Measurements from ENCODE around the gene SENP8. TPM values are rescaled to one million over a fixed set of nuclear protein-coding genes. Genes with fewer than 3 reads are reported as not detected.

The SENP8 gene
- total and polyA plus RNA-seq, 2 of the 13 experiments (the other 11 are each of a cell fraction or from before 2014, with no cell fraction given) = 2.7 to 3.0 TPM

DNA sequence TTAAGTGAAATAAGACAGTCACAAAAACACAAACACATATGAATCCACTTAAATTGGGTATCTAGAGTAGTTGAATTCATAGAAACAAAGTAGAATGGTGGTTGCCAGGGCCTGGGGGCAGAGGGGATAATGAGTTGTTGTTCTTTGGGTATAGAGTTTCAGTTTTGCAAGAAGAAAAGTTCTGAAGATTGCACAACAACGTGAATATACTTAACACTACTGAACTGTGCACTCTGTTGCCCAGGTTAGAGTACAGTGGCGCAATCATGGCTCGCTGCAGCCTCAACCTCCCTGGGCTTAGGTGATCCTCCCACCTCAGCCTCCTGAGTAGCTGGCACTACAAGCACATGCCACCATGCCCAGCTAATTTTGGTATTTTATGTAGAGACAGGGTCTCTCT lies 64.5 kb downstream of the SENP8 start (continued):
- TF ChIP-seq CTCF (CRISPR knock-in tag; IDR thresholded peaks at IDR 0.05) = peak; percentile 11; the same call in 1 of the 2 replicates
- TF ChIP-seq TEAD2 (CRISPR knock-in tag; IDR thresholded peaks at IDR 0.05) = no peak
- no peak for TF ChIP-seq MBD4 (IDR thresholded peaks at IDR 0.05; ENCODE audit: borderline replicate concordance, low read length)
- peak; percentile 85 for TF ChIP-seq CBX1 (IDR thresholded peaks at IDR 0.05; ENCODE audit: low read depth)
- peak; percentile 37; the same call in 1 of the 2 replicates for TF ChIP-seq ZNF350 (CRISPR knock-in tag; IDR thresholded peaks at IDR 0.05; ENCODE audit: borderline replicate concordance, low read depth)
- TF ChIP-seq ADNP (CRISPR knock-in tag; IDR thresholded peaks at IDR 0.05) = peak; percentile 96
- TF ChIP-seq FOXJ3 (CRISPR knock-in tag; IDR thresholded peaks at IDR 0.05; ENCODE audit: borderline replicate concordance) = peak; percentile 80; the same call in 1 of the 2 replicates
- peak; percentile 69 to 70; a peak in 2 of 4 replicates for TF ChIP-seq NR2F1 (CRISPR knock-in tag; IDR thresholded peaks at IDR 0.05)
- TF ChIP-seq, protein P1, sequence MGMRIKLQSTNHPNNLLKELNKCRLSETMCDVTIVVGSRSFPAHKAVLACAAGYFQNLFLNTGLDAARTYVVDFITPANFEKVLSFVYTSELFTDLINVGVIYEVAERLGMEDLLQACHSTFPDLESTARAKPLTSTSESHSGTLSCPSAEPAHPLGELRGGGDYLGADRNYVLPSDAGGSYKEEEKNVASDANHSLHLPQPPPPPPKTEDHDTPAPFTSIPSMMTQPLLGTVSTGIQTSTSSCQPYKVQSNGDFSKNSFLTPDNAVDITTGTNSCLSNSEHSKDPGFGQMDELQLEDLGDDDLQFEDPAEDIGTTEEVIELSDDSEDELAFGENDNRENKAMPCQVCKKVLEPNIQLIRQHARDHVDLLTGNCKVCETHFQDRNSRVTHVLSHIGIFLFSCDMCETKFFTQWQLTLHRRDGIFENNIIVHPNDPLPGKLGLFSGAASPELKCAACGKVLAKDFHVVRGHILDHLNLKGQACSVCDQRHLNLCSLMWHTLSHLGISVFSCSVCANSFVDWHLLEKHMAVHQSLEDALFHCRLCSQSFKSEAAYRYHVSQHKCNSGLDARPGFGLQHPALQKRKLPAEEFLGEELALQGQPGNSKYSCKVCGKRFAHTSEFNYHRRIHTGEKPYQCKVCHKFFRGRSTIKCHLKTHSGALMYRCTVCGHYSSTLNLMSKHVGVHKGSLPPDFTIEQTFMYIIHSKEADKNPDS (CRISPR knock-in tag; IDR thresholded peaks at IDR 0.05) = peak; percentile 73; the same call in 1 of the 2 replicates
- peak; percentile 70 for TF ChIP-seq NR2F6 (IDR thresholded peaks at IDR 0.05)
- TF ChIP-seq NR2F6 (CRISPR knock-in tag; IDR thresholded peaks at IDR 0.05) = peak; percentile 88
- TF ChIP-seq ZFP37 (CRISPR knock-in tag; IDR thresholded peaks at IDR 0.05; ENCODE audit: borderline replicate concordance) = 0 out of 2 replicates have a peak, but pooled peaks have one; percentile 39
- peak; percentile 89 for TF ChIP-seq HMG20A (CRISPR knock-in tag; IDR thresholded peaks at IDR 0.05; ENCODE audit: borderline replicate concordance)
- no peak; the same call in 1 of the 2 replicates for TF ChIP-seq KDM4B (CRISPR knock-in tag; IDR thresholded peaks at IDR 0.05)
- no peak for TF ChIP-seq SNAI1 (CRISPR knock-in tag; IDR thresholded peaks at IDR 0.05; ENCODE audit: borderline replicate concordance)
- TF ChIP-seq THYN1 (CRISPR knock-in tag; IDR thresholded peaks at IDR 0.05; ENCODE audit: borderline replicate concordance, low read depth) = no peak
- peak in 1 of 2 experiments; percentile 42; a peak in 1 of 4 replicates for TF ChIP-seq HMGXB4 (CRISPR knock-in tag; IDR thresholded peaks at IDR 0.05; ENCODE audit: borderline replicate concordance in 1 of 2, low read depth in 1 of 2)
- TF ChIP-seq ZNF292 (CRISPR knock-in tag; IDR thresholded peaks at IDR 0.05; ENCODE audit: borderline replicate concordance, low read depth) = peak; percentile 84
- 0 out of 2 replicates have a peak, but pooled peaks have one; percentile 37 for TF ChIP-seq ZFX (CRISPR knock-in tag; IDR thresholded peaks at IDR 0.05; ENCODE audit: low read depth)
- TF ChIP-seq, protein P2, sequence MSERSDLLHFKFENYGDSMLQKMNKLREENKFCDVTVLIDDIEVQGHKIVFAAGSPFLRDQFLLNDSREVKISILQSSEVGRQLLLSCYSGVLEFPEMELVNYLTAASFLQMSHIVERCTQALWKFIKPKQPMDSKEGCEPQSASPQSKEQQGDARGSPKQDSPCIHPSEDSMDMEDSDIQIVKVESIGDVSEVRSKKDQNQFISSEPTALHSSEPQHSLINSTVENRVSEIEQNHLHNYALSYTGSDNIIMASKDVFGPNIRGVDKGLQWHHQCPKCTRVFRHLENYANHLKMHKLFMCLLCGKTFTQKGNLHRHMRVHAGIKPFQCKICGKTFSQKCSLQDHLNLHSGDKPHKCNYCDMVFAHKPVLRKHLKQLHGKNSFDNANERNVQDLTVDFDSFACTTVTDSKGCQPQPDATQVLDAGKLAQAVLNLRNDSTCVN (CRISPR knock-in tag; IDR thresholded peaks at IDR 0.05; ENCODE audit: borderline replicate concordance) = peak; percentile 60; the same call in 1 of the 2 replicates
- TF ChIP-seq, protein P3, sequence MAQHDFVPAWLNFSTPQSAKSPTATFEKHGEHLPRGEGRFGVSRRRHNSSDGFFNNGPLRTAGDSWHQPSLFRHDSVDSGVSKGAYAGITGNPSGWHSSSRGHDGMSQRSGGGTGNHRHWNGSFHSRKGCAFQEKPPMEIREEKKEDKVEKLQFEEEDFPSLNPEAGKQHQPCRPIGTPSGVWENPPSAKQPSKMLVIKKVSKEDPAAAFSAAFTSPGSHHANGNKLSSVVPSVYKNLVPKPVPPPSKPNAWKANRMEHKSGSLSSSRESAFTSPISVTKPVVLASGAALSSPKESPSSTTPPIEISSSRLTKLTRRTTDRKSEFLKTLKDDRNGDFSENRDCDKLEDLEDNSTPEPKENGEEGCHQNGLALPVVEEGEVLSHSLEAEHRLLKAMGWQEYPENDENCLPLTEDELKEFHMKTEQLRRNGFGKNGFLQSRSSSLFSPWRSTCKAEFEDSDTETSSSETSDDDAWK (CRISPR knock-in tag; IDR thresholded peaks at IDR 0.05) = no peak
- peak; percentile 83 for TF ChIP-seq SMAD3 (CRISPR knock-in tag; IDR thresholded peaks at IDR 0.05)

Data from HepG2 (cell line).